ENCODE measurements around the gene GMDS.

DNA sequence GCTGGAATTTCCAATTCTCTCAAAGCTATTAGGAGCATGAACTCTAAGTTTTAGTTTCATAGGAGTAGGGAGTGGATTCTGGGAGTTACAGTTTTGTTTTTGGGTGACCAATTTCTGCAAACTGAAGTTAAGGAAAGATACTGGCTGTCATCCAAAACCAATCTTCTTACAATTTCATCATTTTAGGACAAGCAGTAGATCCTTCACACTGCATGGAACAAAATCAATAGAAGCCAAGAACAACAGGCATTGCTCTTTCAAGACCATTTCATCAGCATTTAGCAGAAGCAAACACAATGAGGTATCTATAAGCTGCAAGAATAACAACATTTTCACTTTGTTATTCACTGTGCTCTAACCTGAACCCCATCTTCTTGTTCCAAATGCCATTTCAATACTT lies 173.0 kb downstream of the GMDS start:
- TF ChIP-seq POLR2AphosphoS5 (IDR thresholded peaks at IDR 0.05; ENCODE audit: low read depth, low read length) (no peak), E2F6 (IDR thresholded peaks at IDR 0.05) (no peak)
- TF ChIP-seq, protein P1, sequence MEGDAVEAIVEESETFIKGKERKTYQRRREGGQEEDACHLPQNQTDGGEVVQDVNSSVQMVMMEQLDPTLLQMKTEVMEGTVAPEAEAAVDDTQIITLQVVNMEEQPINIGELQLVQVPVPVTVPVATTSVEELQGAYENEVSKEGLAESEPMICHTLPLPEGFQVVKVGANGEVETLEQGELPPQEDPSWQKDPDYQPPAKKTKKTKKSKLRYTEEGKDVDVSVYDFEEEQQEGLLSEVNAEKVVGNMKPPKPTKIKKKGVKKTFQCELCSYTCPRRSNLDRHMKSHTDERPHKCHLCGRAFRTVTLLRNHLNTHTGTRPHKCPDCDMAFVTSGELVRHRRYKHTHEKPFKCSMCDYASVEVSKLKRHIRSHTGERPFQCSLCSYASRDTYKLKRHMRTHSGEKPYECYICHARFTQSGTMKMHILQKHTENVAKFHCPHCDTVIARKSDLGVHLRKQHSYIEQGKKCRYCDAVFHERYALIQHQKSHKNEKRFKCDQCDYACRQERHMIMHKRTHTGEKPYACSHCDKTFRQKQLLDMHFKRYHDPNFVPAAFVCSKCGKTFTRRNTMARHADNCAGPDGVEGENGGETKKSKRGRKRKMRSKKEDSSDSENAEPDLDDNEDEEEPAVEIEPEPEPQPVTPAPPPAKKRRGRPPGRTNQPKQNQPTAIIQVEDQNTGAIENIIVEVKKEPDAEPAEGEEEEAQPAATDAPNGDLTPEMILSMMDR (IDR thresholded peaks at IDR 0.05; ENCODE audit: control extremely low read depth in 1 of 3, insufficient read depth in 1 of 3, low read depth in 1 of 3, low read length in 3 of 3) = no peak
